ENCODE measurements around the gene NOP10.

GRCh38 chr15:34331809-34332208 is 11.1 kb downstream of the NOP10 start:
- TF ChIP-seq MXI1 (IDR thresholded peaks at IDR 0.05; ENCODE audit: low read depth, low read length) (no peak), CTCF (IDR thresholded peaks at IDR 0.05) (no peak), TCF12 (IDR thresholded peaks at IDR 0.05) (no peak), RAD21 (IDR thresholded peaks at IDR 0.05; ENCODE audit: low read length) (no peak), EZH2phosphoT487 (IDR thresholded peaks at IDR 0.05; ENCODE audit: borderline replicate concordance, low read depth) (no peak), MEF2A (IDR thresholded peaks at IDR 0.05; ENCODE audit: borderline replicate concordance, low read depth) (no peak)
- TF ChIP-seq, protein P1, sequence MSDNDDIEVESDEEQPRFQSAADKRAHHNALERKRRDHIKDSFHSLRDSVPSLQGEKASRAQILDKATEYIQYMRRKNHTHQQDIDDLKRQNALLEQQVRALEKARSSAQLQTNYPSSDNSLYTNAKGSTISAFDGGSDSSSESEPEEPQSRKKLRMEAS (IDR thresholded peaks at IDR 0.05; ENCODE audit: low read depth), result no peak
